A673 (cell line): ENCODE data around the gene FAM90A26.
"Not testable (repeated sequence)": the region's sequence is repeated elsewhere in the genome, so short reads cannot be mapped to it uniquely, and the experiment has no call there.

Experiments used
- EZH2 ChIP-seq: fragments of 200-600 bp; sonication (generic); IDR thresholded peaks from 2 replicates; pipeline ENCODE4 v1.6.1; 2017; ENCODE audit warnings: borderline replicate concordance, low read depth, mild to moderate bottlenecking, mixed read lengths, antibody characterized with exemption, low read length; ENCODE audit not compliant: poor library complexity, severe bottlenecking
- TF ChIP-seq, protein P1 (sequence below): fragments of 300-800, 200-600 bp; sonication (generic); conservative IDR thresholded peaks from 2 replicates; pipeline ENCODE4 v1.5.1; 2017; ENCODE audit warnings: low read depth, mild to moderate bottlenecking, antibody characterized with exemption, low read length, moderate library complexity, mixed read lengths

DNA sequence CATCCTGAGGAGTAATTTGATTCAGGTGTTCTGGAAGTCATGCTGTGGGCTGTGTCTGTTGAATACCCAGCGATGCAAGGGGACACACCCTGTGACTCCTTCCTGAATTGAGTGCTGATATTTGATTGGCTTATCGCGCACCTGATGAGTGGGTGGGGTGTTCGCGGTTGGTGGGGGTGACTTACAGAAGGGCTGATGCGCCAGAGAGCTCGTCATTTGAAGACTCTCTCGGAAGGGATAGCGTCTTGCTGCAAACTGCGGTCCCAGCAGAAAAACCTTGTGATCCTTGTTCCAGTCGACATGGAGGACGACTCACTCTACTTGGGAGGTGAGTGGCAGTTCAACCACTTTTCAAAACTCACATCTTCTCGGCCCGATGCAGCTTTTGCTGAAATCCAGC lies 44.9 kb downstream of the FAM90A26 start, which contains the start of gene USP17L11:
- TF ChIP-seq, protein P1, sequence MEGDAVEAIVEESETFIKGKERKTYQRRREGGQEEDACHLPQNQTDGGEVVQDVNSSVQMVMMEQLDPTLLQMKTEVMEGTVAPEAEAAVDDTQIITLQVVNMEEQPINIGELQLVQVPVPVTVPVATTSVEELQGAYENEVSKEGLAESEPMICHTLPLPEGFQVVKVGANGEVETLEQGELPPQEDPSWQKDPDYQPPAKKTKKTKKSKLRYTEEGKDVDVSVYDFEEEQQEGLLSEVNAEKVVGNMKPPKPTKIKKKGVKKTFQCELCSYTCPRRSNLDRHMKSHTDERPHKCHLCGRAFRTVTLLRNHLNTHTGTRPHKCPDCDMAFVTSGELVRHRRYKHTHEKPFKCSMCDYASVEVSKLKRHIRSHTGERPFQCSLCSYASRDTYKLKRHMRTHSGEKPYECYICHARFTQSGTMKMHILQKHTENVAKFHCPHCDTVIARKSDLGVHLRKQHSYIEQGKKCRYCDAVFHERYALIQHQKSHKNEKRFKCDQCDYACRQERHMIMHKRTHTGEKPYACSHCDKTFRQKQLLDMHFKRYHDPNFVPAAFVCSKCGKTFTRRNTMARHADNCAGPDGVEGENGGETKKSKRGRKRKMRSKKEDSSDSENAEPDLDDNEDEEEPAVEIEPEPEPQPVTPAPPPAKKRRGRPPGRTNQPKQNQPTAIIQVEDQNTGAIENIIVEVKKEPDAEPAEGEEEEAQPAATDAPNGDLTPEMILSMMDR = not testable (repeated sequence)
- TF ChIP-seq EZH2 = not testable (repeated sequence)
